DMS53 treated with DMSO at 0.1 percent for 48 hours (cell line): ENCODE results near the gene MRPL40.

Source experiments
- DNase-seq: peaks from one replicate; lab custom pipeline; 2025; ENCODE audit not compliant: unreplicated experiment; lab: John Stamatoyannopoulos, UW

The MRPL40 gene

GRCh38 chr22:19461506-19461905 lies 29.2 kb downstream of the MRPL40 start:
- DNase-seq = no peak

- DNase-seq = no peak
These were observed 30.7 kb downstream of the MRPL40 start for GRCh38 chr22:19463008-19463407.

- DNase-seq = no peak
These were observed 31.4 kb downstream of the MRPL40 start for GRCh38 chr22:19463491-19464469.

- no peak for DNase-seq
These were observed 32.2 kb downstream of the MRPL40 start for GRCh38 chr22:19464546-19464945.

- DNase-seq = no peak
These were observed 32.6 kb downstream of the MRPL40 start for GRCh38 chr22:19464975-19465374.

- DNase-seq = no peak
These were observed 33.9 kb downstream of the MRPL40 start for GRCh38 chr22:19466126-19466716.

GRCh38 chr22:19466848-19467752 lies 34.8 kb downstream of the MRPL40 start:
- DNase-seq = no peak

- DNase-seq = no peak
These were observed 35.6 kb downstream of the MRPL40 start for GRCh38 chr22:19467912-19468311.

GRCh38 chr22:19469421-19469820 lies 37.1 kb downstream of the MRPL40 start:
- no peak for DNase-seq

- DNase-seq = no peak
These were observed 37.7 kb downstream of the MRPL40 start for GRCh38 chr22:19470010-19470409.

GRCh38 chr22:19471572-19471971 lies 39.2 kb downstream of the MRPL40 start:
- no peak for DNase-seq

GRCh38 chr22:19472233-19472632 lies 39.9 kb downstream of the MRPL40 start:
- no peak for DNase-seq

- no peak for DNase-seq
These were observed 41.2 kb downstream of the MRPL40 start for GRCh38 chr22:19473578-19473977.

- no peak for DNase-seq
These were observed 43.7 kb downstream of the MRPL40 start for GRCh38 chr22:19476023-19476422.

- DNase-seq = no peak
These were observed 45.1 kb downstream of the MRPL40 start for GRCh38 chr22:19477321-19478044.

GRCh38 chr22:19478045-19478900 lies 45.9 kb downstream of the MRPL40 start:
- no peak for DNase-seq

- no peak for DNase-seq
These were observed 46.6 kb downstream of the MRPL40 start, which contains the start of gene UFD1 for GRCh38 chr22:19478901-19479354. Gene UFD1 (minus strand): TSS chr22:19479193. CDS start chr22:19479085, 108 bp downstream.

GRCh38 chr22:19479355-19480172 lies 47.2 kb downstream of the MRPL40 start, which contains the start of gene CDC45:
Gene CDC45 (plus strand): TSS chr22:19479920. CDS start chr22:19479969, 49 bp downstream.
- DNase-seq = peak; percentile 80
